ENCODE results near the gene RPL23.

The RPL23 gene

DNA sequence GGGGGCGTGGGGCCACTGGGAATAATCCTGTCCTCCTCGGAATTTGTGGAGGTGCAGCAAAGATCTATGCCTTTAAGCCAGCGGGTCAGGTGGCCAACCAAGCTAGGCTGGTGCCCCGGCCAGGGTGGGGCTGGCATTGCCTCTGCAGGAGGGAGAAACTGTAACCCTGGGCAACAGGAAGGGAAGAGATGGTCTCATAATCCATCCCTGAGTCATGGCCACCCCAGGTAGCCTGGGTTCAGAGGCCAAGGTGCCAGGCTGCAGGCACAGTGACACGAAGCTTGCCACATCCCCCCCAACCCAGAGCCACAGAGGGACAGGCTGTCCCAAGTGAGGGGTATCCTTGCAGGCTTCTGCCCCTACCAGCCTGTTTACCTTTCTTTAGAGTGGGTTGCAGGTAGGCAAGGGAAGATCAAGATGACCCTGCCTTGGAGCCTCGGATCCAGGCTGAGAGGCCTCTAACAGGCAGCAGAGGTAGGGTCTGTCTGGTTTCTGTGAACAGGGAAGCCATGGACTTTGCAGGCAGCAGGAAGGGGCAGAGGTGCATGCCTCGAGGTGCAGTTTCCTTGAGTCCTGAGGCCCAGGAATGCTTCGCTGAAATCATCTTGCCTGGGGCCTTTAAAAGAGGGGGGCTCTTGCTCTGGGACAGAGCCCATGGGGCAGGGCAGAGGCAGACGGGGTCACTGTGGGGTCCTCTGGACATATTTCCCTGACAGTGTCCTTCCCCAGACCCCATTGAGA, 20.3 kb upstream of the RPL23 start:
- Histone ChIP-seq H3K23ac (ENCODE audit: low read length) (peak overlapping the region; percentile 71), H3K79me1 (ENCODE audit: low read length) (peaks cover 29% of the 10 kb centered on the region), H4K8ac (ENCODE audit: low read depth, low read length) (no peak overlapping the region), H3K27ac (ENCODE audit: low read depth, low read length) (peak overlapping the region; percentile 20), H3K27me3 (ENCODE audit: insufficient read depth, low read length, poor library complexity) (no peaks in the 10 kb centered on the region), H2AK5ac (ENCODE audit: low read length) (no peak overlapping the region), H3K56ac (ENCODE audit: low read length) (peak overlapping the region; percentile 60), H3K4me3 (ENCODE audit: low read length) (no peak overlapping the region), H2BK15ac (replicated peaks; ENCODE audit: low read depth) (no peak overlapping the region), H3K9ac (ENCODE audit: low read length) (peak overlapping the region; percentile 44), H3K18ac (ENCODE audit: low read length) (peak overlapping the region; percentile 5), H3K4me2 (ENCODE audit: low read length) (no peak overlapping the region), H3K36me3 (ENCODE audit: control insufficient read depth, insufficient read depth, low read length) (no peaks in the 10 kb centered on the region), H2BK5ac (ENCODE audit: low read length) (no peak overlapping the region), H3K79me2 (ENCODE audit: control insufficient read depth, insufficient read depth, low read length) (peaks cover 72% of the 10 kb centered on the region), H4K5ac (ENCODE audit: low read length) (no peak overlapping the region), H3K4me1 (ENCODE audit: control insufficient read depth, low read depth, low read length) (peaks cover 25% of the 10 kb centered on the region), H2BK120ac (ENCODE audit: low read depth, low read length) (no peak overlapping the region), H3K4ac (ENCODE audit: low read depth, low read length) (no peak overlapping the region)
- no peak for DNase-seq
- no CpG with 5 or more reads among the region's 9 CpGs for WGBS (ENCODE audit: extremely low coverage, insufficient coverage, low lambda C conversion rate)

DNA sequence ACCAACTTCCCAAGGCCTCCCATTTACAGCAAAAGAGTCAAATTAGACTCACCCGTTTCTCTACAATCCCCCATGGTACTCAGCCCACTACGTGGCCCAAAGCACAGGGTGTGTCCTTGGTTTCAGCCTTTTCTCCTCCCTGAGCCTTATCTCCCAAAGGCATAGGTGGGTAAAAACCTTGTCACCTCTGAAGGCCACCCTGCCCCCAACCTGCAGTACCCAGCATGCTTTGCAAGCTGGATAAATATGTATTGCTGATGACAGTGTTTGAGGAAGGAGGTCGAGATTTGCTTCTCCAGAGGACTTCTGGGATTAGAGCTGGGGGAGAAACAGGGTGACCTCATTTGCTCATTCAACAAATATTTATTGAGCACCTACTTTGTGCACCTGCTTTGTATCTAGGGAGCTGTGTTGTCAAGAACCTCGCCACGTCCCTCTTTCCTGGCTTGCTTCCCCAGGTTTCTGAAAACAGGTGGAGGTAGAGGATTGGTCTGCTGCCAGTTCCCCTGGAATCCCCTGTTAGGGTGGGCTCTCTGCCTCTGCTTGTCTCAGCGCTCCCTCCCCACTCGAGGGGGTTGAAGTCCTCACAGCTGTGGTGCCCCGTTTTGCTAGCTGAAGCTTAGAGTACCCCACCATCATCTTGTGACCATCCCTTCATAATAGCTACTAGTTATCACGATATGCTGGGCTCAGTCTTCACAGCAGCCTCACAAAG, 19.3 kb upstream of the RPL23 start:
- no peak overlapping the region for H4K5ac ChIP-seq (ENCODE audit: low read length)
- WGBS (ENCODE audit: extremely low coverage, insufficient coverage, low lambda C conversion rate): no CpG with 5 or more reads among the region's 9 CpGs
- no peak overlapping the region for H2BK15ac ChIP-seq (replicated peaks; ENCODE audit: low read depth)
- H3K18ac ChIP-seq (ENCODE audit: low read length): no peak overlapping the region
- H3K27me3 ChIP-seq (ENCODE audit: insufficient read depth, low read length, poor library complexity): no peaks in the 10 kb centered on the region
- no peak overlapping the region for H3K23ac ChIP-seq (ENCODE audit: low read length)
- H3K56ac ChIP-seq (ENCODE audit: low read length): no peak overlapping the region
- H3K27ac ChIP-seq (ENCODE audit: low read depth, low read length): no peak overlapping the region
- peaks cover 71% of the 10 kb centered on the region for H3K79me2 ChIP-seq (ENCODE audit: control insufficient read depth, insufficient read depth, low read length)
- H3K9ac ChIP-seq (ENCODE audit: low read length): no peak overlapping the region
- no peak overlapping the region for H2BK120ac ChIP-seq (ENCODE audit: low read depth, low read length)
- peaks cover 24% of the 10 kb centered on the region for H3K4me1 ChIP-seq (ENCODE audit: control insufficient read depth, low read depth, low read length)
- no peak overlapping the region for H3K4me3 ChIP-seq (ENCODE audit: low read length)
- no peak overlapping the region for H2AK5ac ChIP-seq (ENCODE audit: low read length)
- H3K36me3 ChIP-seq (ENCODE audit: control insufficient read depth, insufficient read depth, low read length): no peaks in the 10 kb centered on the region
- H3K79me1 ChIP-seq (ENCODE audit: low read length): peaks cover 26% of the 10 kb centered on the region
- H3K4me2 ChIP-seq (ENCODE audit: low read length): no peak overlapping the region
- H3K4ac ChIP-seq (ENCODE audit: low read depth, low read length): no peak overlapping the region
- no peak for DNase-seq
- no peak overlapping the region for H2BK5ac ChIP-seq (ENCODE audit: low read length)
- no peak overlapping the region for H4K8ac ChIP-seq (ENCODE audit: low read depth, low read length)

DNA sequence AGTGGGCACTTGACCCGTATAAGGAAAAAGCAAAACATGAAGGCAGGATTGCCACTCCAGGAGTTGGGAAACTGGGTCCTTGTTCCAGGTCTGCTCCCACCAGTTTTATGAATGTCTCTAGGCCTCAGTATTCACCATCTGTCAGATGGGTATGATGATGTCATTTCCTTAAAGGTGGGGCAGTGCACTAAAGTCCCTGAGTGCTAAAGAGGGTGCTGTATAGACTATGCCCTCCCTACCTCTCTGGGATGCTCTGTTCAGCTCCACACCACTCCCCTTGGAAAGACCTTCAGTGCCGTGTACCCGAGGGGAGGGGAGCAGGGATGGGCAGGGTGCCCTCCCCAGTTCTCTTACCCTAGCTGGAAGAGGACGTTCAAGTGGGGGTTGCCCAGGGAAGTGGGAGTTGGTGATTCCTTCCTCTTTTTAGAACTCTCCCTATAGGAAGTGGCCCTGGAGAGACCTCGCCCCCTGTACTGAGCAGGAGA, 18.5 kb upstream of the RPL23 start:
- H3K27ac ChIP-seq (ENCODE audit: low read depth, low read length): no peak overlapping the region
- H3K23ac ChIP-seq (ENCODE audit: low read length): no peak overlapping the region
- no peaks in the 10 kb centered on the region for H3K27me3 ChIP-seq (ENCODE audit: insufficient read depth, low read length, poor library complexity)
- H3K79me1 ChIP-seq (ENCODE audit: low read length): peaks cover 20% of the 10 kb centered on the region
- no peak overlapping the region for H3K4me3 ChIP-seq (ENCODE audit: low read length)
- H3K4me1 ChIP-seq (ENCODE audit: control insufficient read depth, low read depth, low read length): peaks cover 18% of the 10 kb centered on the region
- WGBS (ENCODE audit: extremely low coverage, insufficient coverage, low lambda C conversion rate): no CpG with 5 or more reads among the region's 5 CpGs
- H4K5ac ChIP-seq (ENCODE audit: low read length): no peak overlapping the region
- H3K36me3 ChIP-seq (ENCODE audit: control insufficient read depth, insufficient read depth, low read length): no peaks in the 10 kb centered on the region
- peak overlapping the region; percentile 3 for H3K18ac ChIP-seq (ENCODE audit: low read length)
- H3K79me2 ChIP-seq (ENCODE audit: control insufficient read depth, insufficient read depth, low read length): peaks cover 63% of the 10 kb centered on the region
- H2BK15ac ChIP-seq (replicated peaks; ENCODE audit: low read depth): no peak overlapping the region
- H2BK120ac ChIP-seq (ENCODE audit: low read depth, low read length): no peak overlapping the region
- peak overlapping the region; percentile 99 for H3K56ac ChIP-seq (ENCODE audit: low read length)
- peak overlapping the region; percentile 82 for H3K9ac ChIP-seq (ENCODE audit: low read length)
- peak overlapping the region; percentile 91 for H3K4me2 ChIP-seq (ENCODE audit: low read length)
- no peak overlapping the region for H2BK5ac ChIP-seq (ENCODE audit: low read length)
- H4K8ac ChIP-seq (ENCODE audit: low read depth, low read length): no peak overlapping the region
- no peak for DNase-seq
- no peak overlapping the region for H3K4ac ChIP-seq (ENCODE audit: low read depth, low read length)
- no peak overlapping the region for H2AK5ac ChIP-seq (ENCODE audit: low read length)

DNA sequence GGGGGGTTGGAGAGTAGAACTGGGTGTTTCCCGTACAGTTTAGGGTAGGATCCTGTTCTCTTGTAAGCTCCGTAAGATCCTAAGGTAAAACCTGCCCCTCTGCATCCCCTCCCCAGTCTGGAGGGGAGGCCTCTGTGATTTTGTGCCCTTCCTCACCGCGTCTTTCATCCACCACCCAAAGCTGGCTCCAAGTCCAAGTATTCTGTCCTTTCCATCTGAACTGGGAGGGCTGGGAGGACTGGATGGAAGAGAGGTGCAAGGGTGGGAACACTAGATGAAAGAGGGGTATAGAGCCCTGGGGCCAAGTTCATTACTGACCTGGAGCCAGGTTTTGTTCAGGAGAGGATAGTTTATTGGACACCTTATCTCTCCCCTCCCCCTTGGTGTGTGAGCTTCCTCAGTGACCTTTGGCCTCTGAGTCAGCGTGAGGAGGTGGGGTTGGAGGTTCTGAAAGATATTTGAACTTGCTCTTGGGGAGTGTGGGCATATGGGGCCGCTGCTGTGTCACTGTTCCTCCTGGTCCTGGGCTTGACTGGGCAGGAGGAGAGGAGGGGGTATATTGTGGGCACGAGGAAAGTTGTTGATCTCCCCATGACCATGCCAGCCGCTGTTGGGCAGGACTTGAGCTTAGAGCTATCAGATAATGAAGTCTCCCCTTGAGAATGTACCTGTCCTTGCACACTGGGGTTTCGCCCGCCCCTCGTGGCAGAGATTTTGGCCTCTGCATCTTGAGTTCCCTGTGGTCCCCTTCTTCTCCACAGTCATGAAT, 17.9 kb upstream of the RPL23 start:
- Histone ChIP-seq H2BK5ac (ENCODE audit: low read length) (peak overlapping the region; percentile 86), H3K23ac (ENCODE audit: low read length) (peak overlapping the region; percentile 85), H4K5ac (ENCODE audit: low read length) (peak overlapping the region; percentile 65), H3K4me2 (ENCODE audit: low read length) (peak overlapping the region; percentile 91), H3K9ac (ENCODE audit: low read length) (peak overlapping the region; percentile 82), H3K36me3 (ENCODE audit: control insufficient read depth, insufficient read depth, low read length) (no peaks in the 10 kb centered on the region), H3K79me1 (ENCODE audit: low read length) (peaks cover 18% of the 10 kb centered on the region), H2BK15ac (replicated peaks; ENCODE audit: low read depth) (no peak overlapping the region), H3K27me3 (ENCODE audit: insufficient read depth, low read length, poor library complexity) (no peaks in the 10 kb centered on the region), H3K18ac (ENCODE audit: low read length) (peak overlapping the region; percentile 77), H3K4me1 (ENCODE audit: control insufficient read depth, low read depth, low read length) (peaks cover 18% of the 10 kb centered on the region), H2AK5ac (ENCODE audit: low read length) (peak overlapping the region; percentile 98), H4K8ac (ENCODE audit: low read depth, low read length) (no peak overlapping the region), H3K56ac (ENCODE audit: low read length) (peak overlapping the region; percentile 99), H3K79me2 (ENCODE audit: control insufficient read depth, insufficient read depth, low read length) (peaks cover 59% of the 10 kb centered on the region), H3K27ac (ENCODE audit: low read depth, low read length) (peak overlapping the region; percentile 76), H2BK120ac (ENCODE audit: low read depth, low read length) (no peak overlapping the region), H3K4ac (ENCODE audit: low read depth, low read length) (peak overlapping the region; percentile 98), H3K4me3 (ENCODE audit: low read length) (peak overlapping the region; percentile 59)
- peak; percentile 87 for DNase-seq
- no CpG with 5 or more reads among the region's 11 CpGs for WGBS (ENCODE audit: extremely low coverage, insufficient coverage, low lambda C conversion rate)

DNA sequence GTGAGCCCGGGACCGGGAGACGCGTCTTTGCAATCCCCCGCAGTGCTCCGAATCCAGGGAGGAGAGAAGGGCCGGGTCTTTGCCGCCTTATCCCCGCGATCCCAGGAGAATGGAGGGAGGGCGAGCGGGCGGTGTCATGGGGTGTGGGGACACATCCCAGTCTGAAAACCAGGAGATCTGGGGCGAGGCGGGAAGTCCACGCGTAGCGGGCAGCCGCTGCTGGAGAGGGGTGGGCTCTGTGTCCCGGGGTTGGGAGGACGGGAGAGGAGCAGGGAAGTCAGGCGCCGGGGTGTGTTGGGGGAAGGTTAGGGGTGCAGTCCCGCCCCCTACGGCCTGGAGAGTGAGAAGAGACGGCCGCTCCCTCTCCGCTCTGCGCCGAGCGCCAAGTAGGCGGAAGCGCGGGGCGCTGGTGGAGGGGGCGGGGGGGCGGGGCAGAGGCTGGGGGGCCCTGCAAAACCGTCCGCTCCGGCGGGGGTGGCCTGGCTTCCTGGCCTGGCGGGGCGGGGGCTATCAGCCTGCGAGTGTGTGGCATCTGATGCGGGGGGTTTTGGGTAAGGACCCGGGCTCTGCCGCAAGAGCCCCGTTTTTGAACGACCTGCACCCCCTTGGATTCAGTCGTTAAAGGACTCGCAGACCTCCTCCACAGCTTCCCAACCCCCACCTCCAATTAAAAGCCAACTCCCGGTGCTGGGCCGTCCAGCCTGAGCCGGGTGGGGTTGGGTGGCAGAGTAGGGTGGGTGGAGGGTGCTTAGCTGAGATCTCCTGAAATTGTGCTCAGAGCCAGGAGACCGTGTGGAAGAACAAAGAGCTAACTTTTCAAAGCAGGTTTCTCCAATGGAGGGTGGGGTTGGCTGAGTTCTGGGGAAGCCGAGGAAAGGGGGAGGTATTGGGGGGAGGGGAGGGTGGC, 17.0 kb upstream of the RPL23 start:
- Histone ChIP-seq H3K9ac (ENCODE audit: low read length) (peak overlapping the region; percentile 99), H3K79me1 (ENCODE audit: low read length) (peaks cover 18% of the 10 kb centered on the region), H3K4me2 (ENCODE audit: low read length) (peak overlapping the region; percentile 91), H3K18ac (ENCODE audit: low read length) (peak overlapping the region; percentile 77), H2BK5ac (ENCODE audit: low read length) (peak overlapping the region; percentile 92), H4K8ac (ENCODE audit: low read depth, low read length) (no peak overlapping the region), H3K4ac (ENCODE audit: low read depth, low read length) (peak overlapping the region; percentile 98), H3K56ac (ENCODE audit: low read length) (peak overlapping the region; percentile 99), H2BK120ac (ENCODE audit: low read depth, low read length) (peak overlapping the region; percentile 39), H2BK15ac (replicated peaks; ENCODE audit: low read depth) (no peak overlapping the region), H3K4me3 (ENCODE audit: low read length) (peak overlapping the region; percentile 98), H3K23ac (ENCODE audit: low read length) (peak overlapping the region; percentile 99), H2AK5ac (ENCODE audit: low read length) (peak overlapping the region; percentile 98), H3K27ac (ENCODE audit: low read depth, low read length) (peak overlapping the region; percentile 93), H3K79me2 (ENCODE audit: control insufficient read depth, insufficient read depth, low read length) (peaks cover 54% of the 10 kb centered on the region), H3K36me3 (ENCODE audit: control insufficient read depth, insufficient read depth, low read length) (no peaks in the 10 kb centered on the region), H3K27me3 (ENCODE audit: insufficient read depth, low read length, poor library complexity) (no peaks in the 10 kb centered on the region), H3K4me1 (ENCODE audit: control insufficient read depth, low read depth, low read length) (peaks cover 18% of the 10 kb centered on the region), H4K5ac (ENCODE audit: low read length) (peak overlapping the region; percentile 65)
- WGBS (ENCODE audit: extremely low coverage, insufficient coverage, low lambda C conversion rate): no CpG with 5 or more reads among the region's 56 CpGs
- DNase-seq: peak; percentile 45

Data from mesendoderm (in vitro differentiated cells).